Activated CD4-positive, alpha-beta T cell treated with anti-CD3 and anti-CD28 coated beads, Interleukin-2, amount 50 U/mL, for 48 hours (primary cell): Measurements from ENCODE around the gene SPN.
"Not testable (repeated sequence)": the region's sequence is repeated elsewhere in the genome, so short reads cannot be mapped to it uniquely, and the experiment has no call there.

ENCODE experiments used
- DNase-seq, 2 experiments: peaks; one replicate each; pipeline ENCODE4 v3.0.0-alpha.2; 2020

The SPN gene

DNA sequence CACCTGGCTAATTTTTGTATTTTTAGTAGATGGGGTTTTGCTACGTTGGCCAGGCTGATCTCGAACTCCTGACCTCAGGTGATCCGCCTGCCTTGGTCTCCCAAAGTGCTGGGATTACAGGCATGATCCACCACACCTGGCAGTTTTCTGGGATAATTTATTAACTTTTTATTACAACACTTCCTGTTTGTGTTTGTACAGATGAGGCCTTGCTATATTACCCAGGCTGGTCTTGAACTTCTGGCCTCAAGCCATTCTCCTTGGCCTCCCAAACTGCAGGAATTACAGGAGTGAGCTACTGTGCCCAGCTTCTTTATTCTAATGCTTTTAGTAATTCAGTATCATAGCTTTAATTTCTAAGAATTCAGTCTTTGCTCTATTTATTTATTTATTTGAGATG lies 16.1 kb upstream of the SPN start:
- DNase-seq, result no peak

DNA sequence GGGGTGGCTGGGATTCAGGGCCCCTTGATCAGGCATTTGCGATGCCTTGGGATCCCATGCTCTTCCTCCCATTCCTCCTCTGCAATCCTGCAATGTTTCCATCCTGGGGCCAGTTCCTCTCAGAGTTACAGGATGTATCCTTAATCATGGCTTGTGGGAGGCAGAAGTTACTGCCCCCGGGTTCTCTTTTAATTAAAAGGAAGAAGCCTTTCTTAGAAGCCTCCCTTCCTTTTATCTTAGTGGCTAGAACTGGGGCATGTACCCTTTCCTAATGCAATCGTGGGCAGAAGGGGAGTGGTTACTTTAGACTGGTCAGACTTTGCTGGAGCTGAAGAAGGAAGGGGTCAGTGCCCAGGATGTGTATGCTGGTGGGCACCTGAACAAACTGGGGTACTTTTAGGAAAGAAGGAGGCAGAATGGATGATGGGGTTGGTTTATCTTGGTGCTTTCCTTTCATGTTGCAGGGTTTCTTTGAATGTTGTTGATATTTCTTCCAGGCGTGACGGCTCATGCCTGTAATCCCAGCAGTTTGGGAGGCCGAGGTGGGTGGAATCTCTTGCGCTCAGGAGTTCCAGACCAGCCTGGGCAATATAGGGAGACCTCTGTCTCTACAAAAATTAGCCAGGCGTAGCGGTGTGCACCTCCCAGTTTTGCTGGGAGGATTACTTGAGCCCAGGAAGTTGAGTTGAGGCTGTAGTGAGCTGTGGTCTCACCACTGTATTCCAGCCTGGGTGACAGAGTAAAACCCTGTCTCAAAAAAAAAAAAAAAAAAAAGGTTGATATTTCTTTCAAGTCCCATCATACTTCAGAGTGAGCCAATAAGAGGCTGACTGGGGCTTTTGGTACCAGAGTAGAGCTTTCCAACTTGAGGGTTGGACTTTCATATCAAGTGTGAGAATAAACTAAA lies 13.2 kb upstream of the SPN start:
- no peak for DNase-seq

DNA sequence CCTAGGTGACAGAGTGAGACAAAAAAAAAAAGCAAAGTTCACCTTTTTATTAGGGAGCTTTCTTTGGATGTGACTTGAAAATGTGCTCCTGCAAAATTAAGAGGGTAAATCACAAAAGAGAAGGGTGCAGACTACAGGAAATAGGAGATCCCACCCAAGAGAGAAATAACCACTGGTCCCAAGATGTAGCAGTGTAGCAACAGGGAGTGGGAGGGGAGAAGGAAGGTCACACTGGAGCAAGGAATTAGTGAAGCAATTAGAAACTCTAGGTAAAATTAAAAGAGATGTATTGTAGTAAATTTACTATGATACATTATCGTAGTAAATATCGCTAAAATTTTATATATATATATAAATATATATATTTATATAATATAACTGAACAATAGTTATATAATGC lies 12.3 kb upstream of the SPN start:
- no peak for DNase-seq

DNA sequence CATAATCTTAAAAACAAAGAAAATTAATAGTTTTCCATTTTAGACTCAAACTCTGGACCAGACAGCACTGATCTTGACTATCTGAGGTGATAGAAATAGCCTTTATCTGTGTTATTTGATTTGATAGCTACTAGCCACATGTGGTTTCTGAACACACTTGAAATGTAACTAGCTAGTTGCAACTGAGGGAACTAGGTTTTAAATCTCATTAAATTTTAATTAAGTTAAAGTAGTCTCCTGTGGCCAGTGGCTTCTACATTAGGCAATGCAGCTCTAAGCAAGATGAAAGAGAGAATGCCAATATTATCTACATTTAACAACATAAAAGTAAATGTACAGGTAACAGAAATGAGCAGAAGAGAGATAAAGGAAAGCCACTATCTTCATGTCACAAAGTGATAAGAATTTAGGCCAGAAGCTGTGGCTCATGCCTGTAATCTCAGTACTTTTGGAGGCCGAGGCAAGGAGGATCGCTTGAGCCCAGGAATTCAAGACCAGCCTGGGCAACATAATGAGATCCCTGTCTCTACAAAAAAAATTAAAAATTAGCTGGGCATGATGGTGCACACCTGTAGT lies 11.2 kb upstream of the SPN start:
- no peak for DNase-seq

DNA sequence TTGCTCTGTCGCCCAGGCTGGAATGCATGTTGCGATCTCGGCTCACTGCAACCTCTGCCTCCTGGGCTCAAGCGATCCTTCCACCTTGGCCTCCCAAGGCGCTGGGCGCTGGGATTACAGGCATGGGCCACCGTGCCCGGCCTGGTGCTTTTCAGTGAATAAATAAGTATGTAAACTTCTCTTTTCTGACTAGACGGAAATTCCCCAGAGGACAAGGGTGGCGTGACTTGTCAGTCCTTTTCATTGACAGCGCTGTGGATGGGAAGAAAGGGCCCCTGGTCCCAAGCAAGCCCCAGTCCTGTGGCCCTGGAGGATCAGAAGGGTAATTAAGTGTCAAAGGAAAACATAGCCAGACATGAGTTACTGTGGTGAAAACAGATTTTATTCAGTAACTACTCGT lies 9.6 kb upstream of the SPN start:
- DNase-seq, result no peak

DNA sequence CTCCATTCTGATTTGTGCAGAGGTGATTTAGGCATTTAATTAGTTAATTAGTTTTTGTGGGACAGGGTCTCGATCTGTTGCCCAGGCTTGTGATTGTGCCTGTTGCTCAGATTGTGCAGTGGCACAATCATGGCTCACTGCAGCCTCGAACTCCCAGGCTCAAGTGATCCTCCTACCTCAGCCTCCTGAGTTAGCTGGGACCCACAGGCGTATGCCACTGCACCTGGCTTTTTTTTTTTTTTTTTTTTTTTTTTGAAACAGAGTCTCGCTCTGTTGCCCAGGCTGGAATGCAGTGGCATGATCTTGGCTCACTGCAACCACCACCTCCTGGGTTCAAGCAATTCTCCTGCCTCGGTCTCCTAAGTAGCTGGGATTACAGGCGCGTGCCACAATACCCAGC lies 9.2 kb upstream of the SPN start:
- DNase-seq, result not testable (repeated sequence)

DNA sequence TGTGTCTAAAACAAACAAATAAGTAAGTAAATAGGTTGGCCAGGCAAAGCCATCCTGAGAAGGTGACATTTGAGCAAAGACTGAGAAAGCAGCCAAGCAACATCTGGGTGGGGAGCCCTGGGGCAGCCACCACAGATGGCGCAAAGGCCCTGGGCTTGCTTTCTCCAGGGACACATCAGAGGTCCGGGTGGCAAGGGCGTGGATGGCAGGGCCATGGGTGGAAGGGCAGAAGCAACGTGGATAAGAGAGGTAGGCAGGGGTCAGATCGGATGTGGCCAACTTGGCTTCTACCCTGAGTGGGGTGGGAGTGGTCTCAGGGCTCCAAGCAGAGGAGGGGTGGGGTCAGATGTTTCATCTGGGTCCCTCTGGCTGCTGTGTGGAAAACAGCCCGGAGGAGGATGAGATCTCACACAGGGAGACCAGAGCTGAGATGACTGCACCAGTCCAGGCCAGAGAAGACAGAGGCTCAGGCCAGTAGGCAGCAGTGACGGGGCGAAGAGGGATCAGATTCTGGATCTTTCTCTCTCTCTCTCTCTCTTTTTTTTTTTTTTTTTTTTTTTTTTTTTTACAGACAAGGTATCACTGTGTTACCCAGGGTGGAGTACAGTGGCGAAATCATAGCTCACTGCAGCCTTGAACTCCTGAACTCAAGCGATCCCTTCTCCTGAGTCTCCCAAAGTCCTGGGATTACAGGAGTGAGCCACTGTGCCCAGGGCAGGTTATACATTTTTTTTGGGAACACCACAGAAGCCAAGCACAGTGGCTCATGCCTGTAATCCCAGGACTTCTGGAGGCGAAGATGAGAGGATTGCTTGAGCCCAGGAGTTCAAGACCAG lies 6.1 kb upstream of the SPN start:
- no peak for DNase-seq

DNA sequence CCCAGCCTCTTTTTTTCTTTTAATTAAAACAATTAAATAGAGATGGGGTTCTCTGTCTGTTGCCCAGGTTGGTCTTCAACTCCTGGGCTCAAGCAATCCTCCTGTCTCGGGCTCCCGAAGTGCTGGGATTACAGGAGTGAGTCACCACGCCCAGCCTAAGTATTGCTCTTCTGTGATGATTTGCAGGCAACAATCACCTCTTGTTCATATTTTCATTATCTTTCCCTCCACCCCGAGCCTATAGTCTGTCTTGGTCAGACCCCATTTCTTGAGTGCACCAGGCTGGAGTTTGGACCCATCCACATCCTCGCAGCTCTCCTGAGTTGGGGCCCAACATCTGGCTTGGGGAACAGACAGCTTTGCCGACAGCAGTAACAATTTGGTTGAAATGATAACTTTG lies 4.3 kb upstream of the SPN start:
- DNase-seq, result no peak

DNA sequence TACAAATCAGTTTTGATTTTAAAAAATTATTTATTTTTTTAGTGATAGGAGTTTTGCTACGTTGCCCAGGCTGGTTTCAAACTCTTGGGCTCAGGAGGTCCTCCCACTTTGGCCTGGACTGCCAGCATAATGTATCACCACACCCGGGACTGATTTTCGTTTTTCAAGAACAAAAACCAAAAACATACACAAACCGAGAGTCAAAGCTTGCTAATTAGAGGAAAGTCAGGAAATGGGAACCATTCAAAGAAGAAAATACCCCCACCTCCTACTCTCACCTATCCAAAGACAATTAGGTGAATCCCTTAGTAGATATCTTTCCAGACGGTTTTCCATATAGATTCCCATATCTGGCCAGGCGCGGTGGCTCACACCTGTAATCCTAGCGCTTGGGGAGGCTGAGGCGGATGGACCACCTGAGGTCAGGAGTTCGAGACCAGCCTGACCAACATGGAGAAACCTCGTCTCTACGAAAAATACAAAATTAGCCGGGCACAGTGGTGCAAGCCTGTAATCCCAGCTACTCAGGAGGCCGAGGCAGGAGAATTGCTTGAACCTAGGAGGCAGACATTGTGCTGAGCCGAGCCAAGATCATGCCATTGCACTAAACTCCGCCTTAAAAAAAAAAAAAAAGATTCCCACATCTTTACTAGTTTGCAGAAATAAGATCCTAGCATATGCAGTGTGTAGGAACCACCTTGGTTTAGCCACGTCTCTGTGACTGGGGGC lies 883 bp upstream of the SPN start:
- DNase-seq, result peak in 1 of 2 experiments; percentile 33

DNA sequence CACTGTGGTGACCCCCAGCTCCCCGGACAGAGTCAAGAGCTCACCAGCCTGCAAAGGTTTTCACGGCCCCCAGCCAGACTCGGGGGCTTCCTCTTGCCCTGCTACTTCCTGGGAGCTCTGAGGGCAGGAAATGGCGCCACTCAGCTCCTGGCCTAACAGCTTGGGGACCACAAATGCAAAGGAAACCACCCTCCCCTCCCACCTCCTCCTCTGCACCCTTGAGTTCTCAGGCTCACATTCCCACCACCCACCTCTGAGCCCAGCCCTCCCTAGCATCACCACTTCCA lies 375 bp upstream of the SPN start:
- peak; percentile 49 to 54 for DNase-seq

DNA sequence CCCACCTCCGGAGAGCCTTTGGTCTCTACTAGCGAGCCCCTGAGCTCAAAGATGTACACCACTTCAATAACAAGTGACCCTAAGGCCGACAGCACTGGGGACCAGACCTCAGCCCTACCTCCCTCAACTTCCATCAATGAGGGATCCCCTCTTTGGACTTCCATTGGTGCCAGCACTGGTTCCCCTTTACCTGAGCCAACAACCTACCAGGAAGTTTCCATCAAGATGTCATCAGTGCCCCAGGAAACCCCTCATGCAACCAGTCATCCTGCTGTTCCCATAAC lies 702 bp downstream of the SPN start:
- no peak for DNase-seq

DNA sequence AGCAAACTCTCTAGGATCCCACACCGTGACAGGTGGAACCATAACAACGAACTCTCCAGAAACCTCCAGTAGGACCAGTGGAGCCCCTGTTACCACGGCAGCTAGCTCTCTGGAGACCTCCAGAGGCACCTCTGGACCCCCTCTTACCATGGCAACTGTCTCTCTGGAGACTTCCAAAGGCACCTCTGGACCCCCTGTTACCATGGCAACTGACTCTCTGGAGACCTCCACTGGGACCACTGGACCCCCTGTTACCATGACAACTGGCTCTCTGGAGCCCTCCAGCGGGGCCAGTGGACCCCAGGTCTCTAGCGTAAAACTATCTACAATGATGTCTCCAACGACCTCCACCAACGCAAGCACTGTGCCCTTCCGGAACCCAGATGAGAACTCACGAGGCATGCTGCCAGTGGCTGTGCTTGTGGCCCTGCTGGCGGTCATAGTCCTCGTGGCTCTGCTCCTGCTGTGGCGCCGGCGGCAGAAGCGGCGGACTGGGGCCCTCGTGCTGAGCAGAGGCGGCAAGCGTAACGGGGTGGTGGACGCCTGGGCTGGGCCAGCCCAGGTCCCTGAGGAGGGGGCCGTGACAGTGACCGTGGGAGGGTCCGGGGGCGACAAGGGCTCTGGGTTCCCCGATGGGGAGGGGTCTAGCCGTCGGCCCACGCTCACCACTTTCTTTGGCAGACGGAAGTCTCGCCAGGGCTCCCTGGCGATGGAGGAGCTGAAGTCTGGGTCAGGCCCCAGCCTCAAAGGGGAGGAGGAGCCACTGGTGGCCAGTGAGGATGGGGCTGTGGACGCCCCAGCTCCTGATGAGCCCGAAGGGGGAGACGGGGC lies 1.3 kb downstream of the SPN start:
- DNase-seq, result peak; percentile 54 to 68

DNA sequence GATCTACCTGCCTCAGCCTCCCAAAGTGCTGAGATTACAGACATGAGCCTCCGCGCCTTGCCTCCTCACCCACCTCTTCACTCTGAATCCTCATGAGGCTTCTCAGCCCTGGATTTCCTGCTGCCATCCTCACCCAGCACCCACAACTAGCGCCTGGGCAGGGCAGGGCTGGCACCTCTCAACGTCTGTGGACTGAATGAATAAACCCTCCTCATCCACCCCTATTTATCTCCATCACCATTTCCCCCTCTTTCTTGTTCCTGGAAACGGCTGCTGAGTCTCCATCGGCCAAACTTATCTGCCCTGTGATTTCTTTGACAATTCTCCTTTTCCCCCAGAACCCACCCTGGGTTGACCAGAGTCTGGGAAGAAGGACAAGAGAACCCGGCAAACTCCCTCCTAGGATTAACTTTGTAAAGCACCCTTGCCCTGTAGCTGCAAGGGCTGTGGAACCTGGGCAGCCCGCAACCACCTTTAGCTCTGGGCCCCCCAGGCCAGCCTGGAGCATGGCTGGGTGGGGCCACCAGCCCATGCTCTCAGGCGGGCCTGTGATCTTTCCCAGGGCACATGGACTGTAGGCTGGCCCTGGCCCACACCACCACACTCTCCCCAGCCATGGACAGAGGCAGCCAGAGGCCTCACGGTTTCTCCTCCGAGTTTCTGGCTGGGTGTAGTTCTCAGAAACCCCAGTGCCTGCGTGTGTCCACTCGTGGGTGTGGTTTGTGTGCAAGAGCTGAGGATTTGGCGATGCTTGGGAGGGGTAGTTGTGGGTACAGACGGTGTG lies 2.4 kb downstream of the SPN start:
- peak; percentile 40 to 51 for DNase-seq

DNA sequence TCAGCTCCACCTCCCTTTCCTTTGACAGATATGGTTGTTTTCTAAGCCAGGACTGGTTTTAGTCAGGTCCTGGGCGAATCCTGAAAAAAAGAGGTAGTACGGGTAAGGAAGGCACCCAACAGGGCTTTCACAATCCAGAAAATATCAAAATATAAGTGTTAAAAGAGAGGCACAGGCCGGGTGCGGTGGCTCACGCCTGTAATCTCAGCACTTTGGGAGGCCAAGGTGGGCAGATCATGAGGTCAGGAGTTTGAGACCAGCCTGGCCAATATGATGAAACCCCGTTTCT lies 4.2 kb downstream of the SPN start:
- DNase-seq, result not testable (repeated sequence)

DNA sequence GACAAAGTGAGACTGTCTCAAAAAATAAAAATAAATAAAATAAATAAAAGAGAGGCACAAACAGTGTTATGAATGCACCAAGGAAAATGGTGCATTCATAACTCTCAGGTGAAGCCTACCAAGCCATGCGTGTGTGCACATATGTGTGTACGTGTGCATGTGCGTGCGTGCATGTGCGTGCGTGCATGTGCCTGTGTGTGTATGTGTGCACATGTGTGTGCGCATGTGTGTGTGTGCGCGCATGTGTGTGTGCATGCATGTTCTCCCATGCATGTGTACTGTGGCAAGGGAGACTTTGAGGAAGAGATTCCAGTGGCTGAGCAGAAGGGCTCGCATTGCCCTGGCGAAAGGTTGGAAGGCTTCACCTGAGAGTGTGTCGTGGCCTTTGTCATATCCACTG lies 4.7 kb downstream of the SPN start:
- no peak for DNase-seq

DNA sequence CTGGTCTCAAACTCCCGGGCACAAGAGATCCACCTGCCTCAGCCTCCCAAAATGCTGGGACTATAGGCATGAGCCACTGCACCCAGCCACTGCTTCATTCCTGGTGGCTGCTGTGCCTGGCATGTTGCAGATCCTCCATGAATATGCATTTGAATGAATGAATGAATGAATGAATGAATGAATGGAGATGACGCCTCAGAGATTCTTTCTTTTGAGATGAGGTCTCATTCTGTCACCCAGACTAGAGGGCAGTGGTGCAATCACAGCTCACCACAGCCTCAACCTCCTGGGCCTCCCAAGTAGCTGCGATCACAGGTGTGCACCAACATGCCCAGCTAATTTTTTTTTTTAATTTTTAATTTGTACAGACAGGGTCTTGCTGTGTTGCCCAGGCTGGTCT lies 5.2 kb downstream of the SPN start:
- DNase-seq, result no peak

DNA sequence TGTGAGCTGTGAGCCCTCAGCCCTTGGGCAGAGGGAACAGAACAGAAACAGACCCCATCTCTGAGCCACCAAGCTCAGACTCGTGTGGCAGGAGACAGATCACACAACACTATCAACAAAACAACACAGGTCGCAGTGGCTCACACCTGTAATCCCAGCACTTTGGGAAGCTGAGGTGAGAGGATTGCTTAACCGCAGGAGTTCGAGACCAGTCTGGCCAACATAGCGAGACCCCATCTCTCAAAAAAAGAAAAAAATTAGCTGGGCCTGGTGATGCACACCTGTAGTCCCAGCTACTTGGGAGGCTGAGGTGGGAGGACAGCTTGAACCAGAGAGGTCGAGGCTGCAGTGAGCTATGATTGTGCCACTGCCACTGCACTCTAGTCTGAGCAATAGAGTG lies 10.5 kb downstream of the SPN start:
- no peak for DNase-seq

DNA sequence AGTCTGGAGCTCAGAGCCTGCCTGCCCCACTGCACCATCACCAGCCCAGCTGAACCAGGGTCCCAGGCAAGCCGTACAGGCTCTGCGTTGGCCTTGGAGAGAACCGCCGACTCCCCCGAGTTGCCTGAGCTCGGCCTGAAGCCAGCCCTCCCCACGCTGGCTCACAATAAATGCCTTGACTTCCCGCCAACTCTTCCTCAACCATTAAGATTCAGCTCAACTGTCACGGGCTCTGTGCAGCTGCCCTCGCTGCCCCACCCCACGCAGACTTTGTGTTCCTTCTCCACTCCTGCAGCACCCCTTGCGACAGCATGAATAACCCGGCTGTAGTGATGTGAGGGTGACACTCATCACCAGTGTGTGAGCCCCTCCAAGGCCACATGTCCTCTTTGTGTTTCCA lies 11.1 kb downstream of the SPN start:
- no peak for DNase-seq

DNA sequence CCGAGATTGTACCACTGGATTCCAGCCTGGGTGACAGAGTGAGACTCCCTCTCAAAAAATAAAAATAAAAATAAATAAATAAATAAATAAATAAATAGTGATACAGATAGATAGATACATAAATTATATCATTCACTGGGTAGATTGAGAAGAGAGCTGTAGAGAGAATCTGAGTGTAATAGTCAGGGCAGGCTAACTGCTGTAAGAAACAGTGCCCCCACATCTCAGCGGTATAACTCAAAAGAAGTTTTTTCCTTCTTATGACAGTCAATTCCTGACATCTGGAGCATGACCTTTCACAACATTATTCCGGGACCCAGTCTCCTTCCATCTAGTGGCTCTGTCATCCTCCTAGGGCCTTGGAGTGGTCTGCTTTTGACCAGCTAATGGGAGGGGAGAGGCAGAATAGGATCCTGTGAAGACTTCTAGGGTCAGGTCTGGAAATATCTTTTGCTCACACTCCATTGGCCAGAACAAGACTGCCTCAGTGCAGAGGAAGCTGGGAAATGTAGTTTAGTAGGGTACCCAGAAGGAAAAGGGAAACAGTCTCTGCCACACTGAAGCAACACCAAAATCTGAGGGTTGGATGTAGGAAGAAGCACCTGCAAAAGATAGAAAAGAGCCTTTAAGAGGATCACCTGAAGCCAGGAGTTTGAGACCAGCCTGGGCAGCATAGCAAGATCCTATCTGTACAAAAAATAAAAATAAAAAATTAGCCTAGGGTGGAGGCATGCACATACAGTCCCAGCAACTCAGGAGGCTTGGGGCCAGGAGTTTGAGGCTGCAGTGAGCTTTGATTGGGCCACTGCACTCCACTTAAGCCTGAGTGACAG lies 13.0 kb downstream of the SPN start:
- DNase-seq, result no peak

DNA sequence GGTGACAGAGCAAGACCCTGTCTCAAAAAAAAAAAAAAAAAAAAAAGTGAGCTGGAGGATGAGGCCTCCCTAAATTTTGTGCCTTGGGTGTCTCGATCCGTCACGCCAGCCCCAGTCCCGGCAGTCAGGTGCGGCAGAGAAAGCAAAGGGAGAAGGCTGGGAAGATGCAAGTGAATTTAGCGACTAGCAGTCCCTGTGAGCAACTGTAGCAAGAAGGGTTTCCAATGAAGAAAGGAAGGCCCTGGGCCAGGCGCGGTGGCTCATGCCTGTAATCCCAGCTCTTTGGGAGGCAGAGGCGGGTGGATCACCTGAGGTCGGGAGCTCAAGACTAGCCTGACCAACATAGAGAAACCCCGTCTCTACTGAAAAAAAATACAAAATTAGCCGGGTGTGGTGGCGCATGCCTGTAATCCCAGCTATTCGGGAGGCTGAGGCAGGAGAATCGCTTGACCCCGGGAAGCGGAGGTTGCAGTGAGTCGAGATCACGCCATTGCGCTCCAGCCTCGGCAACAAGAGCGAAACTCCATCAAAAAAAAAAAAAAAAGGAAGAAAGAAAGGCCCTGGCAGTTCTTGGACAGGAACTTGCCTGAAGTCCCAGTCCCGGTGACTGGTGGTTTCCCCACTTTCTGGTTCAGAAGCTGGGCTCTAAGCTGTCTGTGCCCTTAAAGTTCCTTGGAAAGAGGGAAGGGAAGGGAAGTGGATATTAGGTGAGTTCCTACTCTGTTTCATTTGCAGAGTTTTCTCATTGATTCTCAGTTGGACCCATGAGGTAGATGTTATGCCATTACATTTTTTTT lies 14.1 kb downstream of the SPN start:
- DNase-seq, result no peak
